GM12878 (cell line): ENCODE measurements around the gene PLS1. TPM values are rescaled to one million over a fixed set of nuclear protein-coding genes. Genes with fewer than 3 reads are reported as not detected.
"Not testable (repeated sequence)": the region's sequence is repeated elsewhere in the genome, so short reads cannot be mapped to it uniquely, and the experiment has no call there.

Source experiments
- ATAC-seq: fragments of 200-7000 bp; cut with Tn5 transposase; 3 replicates; pipeline ENCODE4 v1.9.1; 2020; ENCODE audit warnings: mild to moderate bottlenecking, moderate library complexity
- BruUV-seq: library from RNA; stranded (reverse); fragments of 400-500 nt; replicated peaks from 2 replicates; lab custom pipeline; 2021; lab: Mats Ljungman, UMichigan
- CTCF ChIA-PET: fragments of 300-600 bp; sonication (Branson Sonifier 250); formaldehyde crosslinking; extraction: SDS; loops from one replicate; lab custom pipeline; 2021; ENCODE audit warnings: inconsistent platforms; lab: Yijun Ruan, JAX
- POLR2A ChIA-PET: fragments of 350-600 bp; formaldehyde crosslinking; extraction: SDS; loops from one replicate; lab custom pipeline; 2021; ENCODE audit warnings: inconsistent platforms; lab: Charles Lee
- RAD21 ChIA-PET: fragments of 300-600 bp; sonication (Branson Sonifier 250); formaldehyde crosslinking; loops from one replicate; lab custom pipeline; 2023; ENCODE audit warnings: antibody characterized with exemption; ENCODE audit not compliant: unreplicated experiment; lab: Charles Lee
- SMC1A ChIA-PET: fragments of 300-600 bp; sonication (Branson Sonifier 250); formaldehyde crosslinking; loops from one replicate; lab custom pipeline; 2023; ENCODE audit not compliant: unreplicated experiment, uncharacterized antibody; lab: Charles Lee
- DNase-seq: peaks from one replicate; pipeline ENCODE4 v3.0.0-alpha.2; 2011; ENCODE audit warnings: low read depth, low spot score
- FAIRE-seq: peaks from 3 replicates; lab custom pipeline; 2011; peaks lifted over from hg19 to GRCh38; lab: Jason Lieb, UNC
- H2AFZ ChIP-seq: 2 replicates; pipeline ENCODE4 v1.6.0; 2011; ENCODE audit warnings: low read depth, low read length, control low read depth; ENCODE audit not compliant: control insufficient read depth
- H3K27ac ChIP-seq: 2 replicates; pipeline ENCODE4 v1.5.1; 2011; ENCODE audit warnings: control low read depth; ENCODE audit not compliant: control insufficient read depth, insufficient read depth
- H3K27me3 ChIP-seq, 2 experiments: replicated peaks in 1 of 2; 2 replicates each; pipeline versions ENCODE4 v1.6.0 to v1.6.1; 2011; ENCODE audit warnings: low read length in 1 of 2; ENCODE audit not compliant: control insufficient read depth in 2 of 2, insufficient read depth in 2 of 2
- H3K36me3 ChIP-seq, 2 experiments: 2 replicates each; pipeline ENCODE4 v1.5.1; 2011; ENCODE audit warnings: low read length in 1 of 2; ENCODE audit not compliant: control insufficient read depth in 2 of 2, insufficient read depth in 2 of 2
- H3K4me1 ChIP-seq: 2 replicates; pipeline ENCODE4 v1.6.1; 2011; ENCODE audit warnings: mild to moderate bottlenecking, low read length, moderate library complexity, mixed read lengths; ENCODE audit not compliant: control insufficient read depth, insufficient read depth
- H3K4me2 ChIP-seq: 2 replicates; pipeline ENCODE4 v1.6.0; 2011; ENCODE audit warnings: control low read depth; ENCODE audit not compliant: control insufficient read depth, insufficient read depth
- H3K4me3 ChIP-seq: fragments of 200-600 bp; sonication (generic); 2 replicates; pipeline ENCODE4 v1.5.1; 2016
- H3K79me2 ChIP-seq: 2 replicates; pipeline ENCODE4 v1.6.0; 2011; ENCODE audit warnings: low read length; ENCODE audit not compliant: control insufficient read depth, insufficient read depth
- H3K9ac ChIP-seq: 2 replicates; pipeline ENCODE4 v1.8.0; 2011; ENCODE audit warnings: low read length, control low read depth, mixed read lengths; ENCODE audit not compliant: control insufficient read depth, insufficient read depth
- H3K9me3 ChIP-seq: replicated peaks from 3 replicates; pipeline ENCODE4 v1.5.1; 2011; ENCODE audit warnings: mild to moderate bottlenecking, low read length; ENCODE audit not compliant: control insufficient read depth, insufficient read depth
- H4K20me1 ChIP-seq: 2 replicates; pipeline ENCODE4 v1.6.0; 2011; ENCODE audit not compliant: control insufficient read depth, insufficient read depth
- BCL11A ChIP-seq: IDR thresholded peaks from 2 replicates; pipeline ENCODE4 v1.6.1; 2011; ENCODE audit warnings: low read depth, low read length
- BCLAF1 ChIP-seq: fragments of 450-650 bp; IDR thresholded peaks from 2 replicates; pipeline ENCODE4 v1.6.1; 2017; ENCODE audit warnings: antibody characterized with exemption, mild to moderate bottlenecking, moderate library complexity
- BHLHE40 ChIP-seq, 2 experiments: fragments of 450-650 bp in 1 of 2; IDR thresholded peaks; 2 replicates each; pipeline ENCODE4 v1.6.1; 2011 to 2017; ENCODE audit warnings: low read depth in 2 of 2, borderline replicate concordance in 1 of 2, improper control_type of control experiment in 1 of 2, low read length in 1 of 2, mild to moderate bottlenecking in 1 of 2
- CHD2 ChIP-seq: IDR thresholded peaks from 2 replicates; pipeline ENCODE4 v1.6.1; 2011; ENCODE audit warnings: low read depth, low read length, improper control_type of control experiment, borderline replicate concordance
- LARP7 ChIP-seq: fragments of 450-650 bp; IDR thresholded peaks from 2 replicates; pipeline ENCODE4 v1.6.1; 2017; ENCODE audit warnings: mild to moderate bottlenecking
- MEF2B ChIP-seq: fragments of 450-650 bp; IDR thresholded peaks from 2 replicates; pipeline ENCODE4 v1.6.1; 2018; ENCODE audit warnings: mild to moderate bottlenecking, moderate library complexity; ENCODE audit not compliant: partially characterized antibody, poor library complexity, severe bottlenecking
- MXI1 ChIP-seq: fragments of 150-350 bp; IDR thresholded peaks from 2 replicates; pipeline ENCODE4 v1.6.1; 2011; ENCODE audit warnings: low read depth, mild to moderate bottlenecking, inconsistent platforms, low read length, improper control_type of control experiment
- PAX5 ChIP-seq: IDR thresholded peaks from 2 replicates; pipeline ENCODE4 v1.6.1; 2011; ENCODE audit warnings: low read depth, low read length, borderline replicate concordance
- SIN3A ChIP-seq: IDR thresholded peaks from 2 replicates; pipeline ENCODE4 v1.6.1; 2012; ENCODE audit warnings: low read depth, low read length, improper control_type of control experiment
- TCF3 ChIP-seq: IDR thresholded peaks from 2 replicates; pipeline ENCODE4 v1.6.1; 2012; ENCODE audit warnings: low read depth, mild to moderate bottlenecking, low read length, borderline replicate concordance; ENCODE audit not compliant: insufficient read depth
- USF2 ChIP-seq: IDR thresholded peaks from 2 replicates; pipeline ENCODE4 v1.6.1; 2011; ENCODE audit warnings: low read depth, low read length, improper control_type of control experiment, borderline replicate concordance
- ZNF274 ChIP-seq: IDR thresholded peaks from one replicate; pipeline ENCODE4 v1.8.0; 2011; ENCODE audit not compliant: insufficient read length, insufficient read depth
- WGBS: methylation state at CpG from one replicate; pipeline ENCODE4 v1.1.6; 2016; ENCODE audit warnings: low lambda C conversion rate; ENCODE audit not compliant: insufficient replicate concordance, insufficient coverage; ENCODE audit errors: missing lambda C conversion rate; 5-methylcytosine and 5-hydroxymethylcytosine counted together
- in situ Hi-C: fragments of 300-500 bp; cut with MboI; formaldehyde crosslinking; loops from 9 replicates; pipeline ENCODE4 v1.14.3; 2018; ENCODE audit warnings: mixed read lengths
- intact Hi-C: fragments of 100-400 bp; cut with micrococcal nuclease; formaldehyde crosslinking; loops from one replicate; pipeline ENCODE4 v1.14.2; 2022; ENCODE audit not compliant: unreplicated experiment
- polyA plus RNA-seq, 11 experiments: library from polyadenylated mRNA; depleted of rRNA in 4 of 11; unstranded in 6 of 11; stranded (reverse) in 5 of 11; fragments of >200 nt; fragmentation: Nextera tagmentation in 4 of 11; fragmentation: Illumina TruSeq in 1 of 11; extraction: Ambion mirVana in 4 of 11; extraction: Trizol in 1 of 11; gene quantifications; 1 replicate in 1 of 11; 2 replicates in 10 of 11; pipeline versions ENCODE4 v1.2.1 to v1.2.3, GENCODE V29; 2011 to 2016; ENCODE audit warnings: inconsistent platforms in 2 of 11, missing spikeins in 2 of 11, low read depth in 1 of 11
- total RNA-seq, 4 experiments: library from RNA; depleted of rRNA in 3 of 4; stranded (reverse); fragments of >200 nt in 3 of 4; fragmentation: Illumina TruSeq in 1 of 4; extraction: Trizol in 1 of 4; gene quantifications; 2 replicates each; pipeline versions ENCODE4 v1.2.1 to v1.2.3, GENCODE V29; 2013 to 2021

The PLS1 gene
- total and polyA plus RNA-seq, 10 of the 15 experiments (the other 5 are each of a cell fraction or from before 2014, with no cell fraction given): 0.59 to 11.7 (median 1.7) TPM

- TF ChIP-seq ZNF274: no peak
- no peak for TF ChIP-seq TCF3
- no peak for TF ChIP-seq BCLAF1
- no peak for TF ChIP-seq BHLHE40 (IDR thresholded peaks at IDR 0.05; ENCODE audit: borderline replicate concordance in 1 of 2, low read depth in 2 of 2, low read length in 1 of 2)
- no peak for TF ChIP-seq LARP7
- no peak for TF ChIP-seq CHD2
- TF ChIP-seq MEF2B: no peak
- no peak for TF ChIP-seq MXI1
- no peak for TF ChIP-seq USF2
- TF ChIP-seq BCL11A: no peak
- no peak for TF ChIP-seq PAX5
- no peak for TF ChIP-seq SIN3A
- TF ChIP-seq, all 136 proteins: peak for 0
- Histone ChIP-seq H3K36me3 (no peaks in the 10 kb centered on the region), H3K4me1 (no peaks in the 10 kb centered on the region), H3K9ac (no peak overlapping the region), H3K4me2 (no peak overlapping the region), H3K79me2 (no peaks in the 10 kb centered on the region), H3K27ac (no peak overlapping the region), H3K27me3 (peaks cover 0 to 2% of the 10 kb centered on the region in 2 experiments; a peak in 1 of 4 replicates), H4K20me1 (no peaks in the 10 kb centered on the region), H3K9me3 (no peaks in the 10 kb centered on the region), H3K4me3 (no peak overlapping the region), H2AFZ (no peak overlapping the region)
- no peak for ATAC-seq
- SMC1A ChIA-PET: no interaction called here
- DNase-seq: no peak
- intact Hi-C loops (no loop called here), in situ Hi-C loops (no loop called here)
- WGBS: 66% methylated on average over 7 of the region's 7 CpGs
- POLR2A ChIA-PET: no interaction called here
- RAD21 ChIA-PET: no interaction called here
- FAIRE-seq: no peak
- CTCF ChIA-PET: no interaction called here
- BruUV-seq: no TSS peak
These were observed 150.5 kb downstream of the PLS1 start for GRCh38 chr3:142746646-142747045.

- H3K4me2 ChIP-seq, RAD21 ChIA-PET, H3K9ac ChIP-seq, DNase-seq, H3K27me3 ChIP-seq, H3K9me3 ChIP-seq, H2AFZ ChIP-seq, SMC1A ChIA-PET, H3K36me3 ChIP-seq, in situ Hi-C loops, ATAC-seq, BruUV-seq, H3K4me3 ChIP-seq, H3K79me2 ChIP-seq, intact Hi-C loops, POLR2A ChIA-PET, FAIRE-seq, H3K4me1 ChIP-seq, H3K27ac ChIP-seq, H4K20me1 ChIP-seq: not testable (repeated sequence)
- 58% methylated on average over 4 of the region's 4 CpGs for WGBS
- CTCF ChIA-PET: interaction anchor here (0.7 kb wide), 1 partner anchor 24 kb away, joined by 3 read pairs; no protein-coding TSS in a partner anchor
These were observed 154.3 kb downstream of the PLS1 start for GRCh38 chr3:142750531-142750930.
